ENCODE measurements around the gene BLOC1S2.
"Not testable (repeated sequence)": the region's sequence is repeated elsewhere in the genome, so short reads cannot be mapped to it uniquely, and the experiment has no call there.

The BLOC1S2 gene

DNA sequence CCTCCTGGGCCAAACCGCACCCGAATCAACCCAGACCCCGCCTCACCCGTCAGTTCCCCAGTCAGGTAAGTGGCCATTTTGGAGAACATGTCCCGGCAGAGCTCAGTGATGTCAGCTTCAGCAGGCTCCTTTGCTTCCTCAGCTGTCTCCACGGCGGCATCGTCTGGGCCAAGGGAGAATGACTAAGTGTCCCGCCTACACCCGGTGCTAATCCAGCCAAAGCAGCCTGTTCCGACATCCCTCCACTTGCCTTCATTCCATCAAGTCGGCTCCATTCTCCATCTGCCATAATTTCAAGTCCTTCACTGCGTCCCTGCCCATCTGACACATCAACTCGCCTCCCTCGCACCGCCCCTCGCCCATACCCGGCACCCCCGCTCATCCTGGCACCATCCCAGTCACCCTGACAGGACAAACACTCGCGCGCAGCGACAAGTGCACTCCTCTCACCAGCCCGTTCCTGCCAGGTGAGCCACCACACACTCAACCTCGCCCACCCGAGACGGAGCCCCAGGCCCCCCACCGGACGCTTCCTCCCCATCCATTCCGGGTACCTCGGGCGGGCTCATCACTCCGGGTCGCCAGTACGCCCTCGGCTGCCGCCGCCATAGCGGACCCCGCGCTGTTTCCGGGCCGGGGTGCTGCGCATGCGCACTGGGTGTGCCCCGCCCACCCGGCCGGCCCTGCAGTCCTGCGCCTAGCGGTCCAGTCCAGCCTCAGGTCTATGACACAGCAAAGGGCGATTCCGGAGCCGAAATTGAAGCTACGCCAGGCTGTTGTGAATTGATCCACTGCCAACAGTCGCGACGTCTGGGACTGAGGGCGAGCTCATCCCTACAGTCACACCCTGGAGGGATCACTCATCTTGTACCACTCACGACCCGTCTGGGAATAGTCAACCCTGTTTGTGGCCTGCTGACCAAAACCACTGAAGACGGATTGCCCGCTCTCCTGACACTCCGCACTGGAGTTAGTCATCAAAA, at the start of gene BLOC1S2:
TSS of gene BLOC1S2 (minus strand) at position 630 of the 983 bp plus-strand sequence. CDS start at position 609, 21 bp downstream.
- peak; percentile 83 to 89 for DNase-seq

DNA sequence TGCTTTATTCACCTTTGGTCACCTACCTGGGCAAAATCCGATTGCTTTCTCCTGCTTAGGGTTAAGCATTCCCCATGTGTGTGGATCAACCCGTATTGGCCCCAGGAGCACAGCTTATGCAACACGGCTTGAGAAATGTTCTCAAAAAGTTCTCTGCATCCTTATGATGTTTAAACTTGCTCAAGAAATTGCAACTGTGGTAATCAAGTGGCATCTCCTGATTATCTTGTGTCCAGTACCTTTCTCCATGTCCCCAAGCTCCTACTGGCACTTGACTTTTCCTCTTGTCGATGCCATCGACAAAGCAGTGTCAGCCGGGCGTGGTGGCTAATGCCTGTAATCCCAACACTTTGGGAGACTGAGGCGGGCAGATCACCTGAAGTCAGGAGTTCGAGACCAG, 48.3 kb upstream of the BLOC1S2 start:
- DNase-seq: no peak

GRCh38 chr10:100333661-100334440, 47.4 kb upstream of the BLOC1S2 start:
- no peak for DNase-seq

- no peak for DNase-seq
These were observed 46.6 kb upstream of the BLOC1S2 start for GRCh38 chr10:100333106-100333505.

DNA sequence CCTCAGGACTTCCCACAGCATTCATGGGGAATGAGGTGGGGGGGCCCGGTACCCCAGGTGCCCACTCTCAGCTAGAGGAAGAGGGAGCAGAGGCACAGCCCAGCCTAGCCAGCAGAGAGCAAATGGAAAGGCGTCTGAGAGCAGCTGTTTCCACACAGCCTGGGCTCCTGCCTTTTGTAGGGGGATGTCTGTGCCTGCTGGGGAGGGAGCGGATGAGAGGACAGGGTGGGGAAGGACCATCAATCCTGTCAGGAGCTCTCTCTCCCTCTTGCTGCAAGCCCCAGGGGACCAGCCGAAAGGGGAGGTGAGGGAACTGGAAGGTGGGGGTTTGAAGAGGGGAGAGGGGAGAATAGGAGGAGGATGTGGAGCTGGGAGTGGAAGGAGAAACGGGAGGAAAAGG, 43.6 kb upstream of the BLOC1S2 start, which contains the start of gene PKD2L1:
TSS of gene PKD2L1 (minus strand) at position 150 of the 400 bp plus-strand sequence. CDS start at position 25, 125 bp downstream.
- no peak for DNase-seq

DNA sequence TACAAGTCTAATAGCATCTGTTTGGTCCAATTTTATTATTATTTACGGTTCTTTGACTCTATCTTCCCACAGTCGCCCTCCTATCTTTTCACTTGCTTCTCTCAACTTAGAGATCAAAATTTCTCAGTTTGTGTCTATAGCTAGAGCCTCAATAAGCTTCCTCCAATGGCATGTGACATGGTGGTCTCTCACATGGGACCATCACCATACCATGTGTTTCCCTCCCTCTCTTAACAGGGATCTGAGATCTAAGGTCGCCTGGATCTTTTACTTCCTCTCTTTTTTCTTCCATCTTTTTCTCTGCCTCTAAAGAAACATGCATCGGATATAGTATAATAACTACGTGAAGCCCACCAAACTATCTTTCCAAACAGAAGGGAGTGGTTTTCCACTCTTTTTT, 41.7 kb upstream of the BLOC1S2 start:
- DNase-seq: no peak

- DNase-seq: no peak
These were observed 41.2 kb upstream of the BLOC1S2 start for GRCh38 chr10:100327718-100328009.

DNA sequence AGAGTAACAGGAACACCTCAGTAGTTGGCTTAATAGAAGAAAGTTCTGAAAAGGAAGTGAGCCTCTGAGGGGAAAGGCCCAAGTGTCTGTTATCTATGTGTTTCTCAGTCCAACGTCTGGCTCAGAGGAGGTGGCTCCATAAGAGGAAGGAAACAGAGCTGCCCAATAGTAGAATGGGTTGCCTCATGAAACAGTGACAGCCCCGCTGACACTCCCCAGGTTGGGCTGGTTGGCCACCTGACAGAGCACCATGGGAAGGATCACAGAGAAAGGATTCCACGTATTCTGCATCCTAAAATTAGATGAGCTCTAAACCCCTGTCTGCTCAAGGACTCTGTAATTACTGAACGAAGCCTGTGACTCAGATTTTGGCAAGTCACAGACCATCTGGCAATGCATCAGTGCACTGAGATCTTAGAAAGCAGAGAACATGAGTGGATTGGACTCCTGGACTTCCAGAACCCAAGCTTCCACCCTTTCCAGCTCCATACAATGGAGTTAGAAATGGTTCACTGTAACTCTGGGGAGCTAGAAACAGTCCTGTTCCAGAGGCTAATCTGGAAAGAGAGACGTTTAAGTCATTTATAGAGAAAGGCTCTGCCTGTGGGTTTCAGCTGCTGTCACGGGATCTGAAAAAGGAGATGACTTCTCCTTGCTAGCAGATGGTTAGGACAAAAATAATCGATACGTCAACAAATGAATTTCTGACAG, 40.7 kb upstream of the BLOC1S2 start:
- no peak for DNase-seq

DNA sequence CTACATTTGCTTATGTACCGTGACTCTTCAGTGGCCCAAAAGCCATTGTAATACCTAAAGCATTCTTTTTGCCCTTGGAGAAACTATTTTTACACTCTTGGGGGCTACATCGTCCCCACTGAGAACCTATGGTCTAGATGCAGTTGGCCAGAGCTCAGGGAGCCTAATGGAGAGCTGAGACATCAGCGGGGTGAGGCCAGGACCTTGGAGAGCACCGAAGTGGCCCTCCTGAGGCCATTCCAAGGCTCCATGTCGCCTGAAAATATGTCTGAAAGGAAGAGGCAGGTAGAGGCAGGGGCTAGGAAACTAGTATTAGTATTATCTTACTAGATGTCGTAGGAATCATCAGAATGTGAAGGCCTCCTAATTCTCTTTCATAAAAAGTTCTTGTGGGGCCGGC, 38.7 kb upstream of the BLOC1S2 start:
- no peak for DNase-seq

- no peak for DNase-seq
These were observed 33.4 kb upstream of the BLOC1S2 start for GRCh38 chr10:100319707-100320402.

DNA sequence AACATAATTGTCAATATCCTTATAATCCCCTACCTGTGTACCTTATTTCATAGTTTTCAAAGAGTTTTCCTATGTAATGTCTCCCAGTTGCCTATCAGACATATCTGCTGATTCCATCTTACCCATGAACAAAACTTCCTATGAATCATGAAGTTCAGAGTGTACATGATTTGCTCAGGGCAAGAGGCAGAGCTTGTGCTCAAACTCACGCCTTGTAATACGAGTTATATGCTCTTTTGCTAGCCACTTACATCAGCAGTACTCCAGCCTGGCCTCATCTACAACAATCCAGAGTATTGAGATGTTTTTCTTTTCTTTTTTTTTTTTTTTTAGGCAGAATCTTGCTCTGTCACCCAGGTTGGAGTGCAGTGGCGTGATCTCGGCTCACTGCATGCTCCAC, 31.7 kb upstream of the BLOC1S2 start:
- DNase-seq: no peak

GRCh38 chr10:100315615-100316014, 29.1 kb upstream of the BLOC1S2 start:
- DNase-seq: no peak

- no peak for DNase-seq
These were observed 24.8 kb upstream of the BLOC1S2 start for GRCh38 chr10:100311298-100311697.

- no peak for DNase-seq
These were observed 21.2 kb upstream of the BLOC1S2 start for GRCh38 chr10:100307684-100308083.

- DNase-seq: no peak
These were observed 20.4 kb upstream of the BLOC1S2 start for GRCh38 chr10:100306861-100307260.

DNA sequence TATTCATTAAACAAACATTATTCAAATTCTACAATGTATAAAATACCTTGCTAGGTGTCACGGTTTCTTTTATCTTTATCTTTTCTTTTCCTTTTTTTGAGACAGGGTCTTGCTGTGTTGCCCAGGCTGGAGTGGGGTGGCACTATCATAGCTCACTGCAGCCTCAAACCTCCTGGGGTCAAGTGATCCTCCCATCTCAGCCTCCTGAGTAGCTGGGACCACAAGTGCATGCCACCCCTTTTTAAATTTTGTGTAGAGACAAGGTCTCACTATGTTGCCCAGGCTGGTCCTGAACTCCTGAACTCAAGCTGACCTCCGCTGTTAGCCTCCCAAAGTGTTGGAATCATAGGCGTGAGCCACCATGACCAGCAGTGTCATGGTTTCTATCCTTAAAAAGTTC, 17.9 kb upstream of the BLOC1S2 start:
- DNase-seq: no peak

DNA sequence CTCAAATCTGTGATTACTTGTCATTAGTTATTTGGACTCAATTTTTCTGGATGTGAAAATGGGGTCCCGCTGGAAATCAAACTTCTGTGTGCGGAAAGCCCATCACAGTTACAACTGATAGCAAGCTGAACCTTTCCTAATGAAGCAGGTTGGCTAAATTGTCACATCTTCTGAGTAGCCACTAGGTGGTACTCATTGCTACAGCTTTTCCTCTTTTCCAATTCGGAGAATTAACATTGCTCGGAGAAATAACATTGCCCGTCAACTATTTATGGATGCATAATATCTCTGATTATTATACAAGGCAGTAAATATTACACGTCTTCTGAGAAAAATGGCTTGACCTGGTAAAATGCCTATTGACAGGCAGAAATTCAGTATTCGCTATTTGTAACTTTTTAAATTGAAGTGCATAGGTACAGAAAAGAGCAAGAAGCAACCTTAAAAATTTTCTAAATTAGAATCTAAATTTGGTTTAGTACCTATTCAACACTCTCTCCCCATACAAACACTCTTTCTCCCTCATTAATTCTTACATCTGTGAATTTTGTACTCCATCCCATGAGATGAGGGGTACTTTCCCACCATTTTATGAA, 17.3 kb upstream of the BLOC1S2 start:
- DNase-seq: no peak

DNA sequence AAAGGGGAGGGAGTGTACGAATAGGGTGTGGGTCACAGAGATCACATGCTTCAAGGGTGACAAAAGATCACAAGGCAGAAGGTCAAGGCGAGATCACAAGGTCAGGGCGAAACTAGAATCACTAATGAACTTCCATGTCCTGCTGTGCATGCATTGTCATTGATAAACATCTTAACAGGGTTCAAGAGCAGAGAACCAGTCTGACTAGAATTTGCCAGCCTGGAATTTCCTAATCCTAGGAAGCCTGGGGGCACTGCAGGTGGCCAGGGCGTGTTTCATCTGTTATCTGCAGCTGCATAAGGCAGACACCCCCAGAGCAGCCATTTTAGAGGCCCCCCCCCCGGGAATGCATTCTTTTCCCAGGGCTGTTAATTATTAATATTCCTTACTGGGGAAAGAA, 14.6 kb upstream of the BLOC1S2 start:
- DNase-seq: not testable (repeated sequence)

DNA sequence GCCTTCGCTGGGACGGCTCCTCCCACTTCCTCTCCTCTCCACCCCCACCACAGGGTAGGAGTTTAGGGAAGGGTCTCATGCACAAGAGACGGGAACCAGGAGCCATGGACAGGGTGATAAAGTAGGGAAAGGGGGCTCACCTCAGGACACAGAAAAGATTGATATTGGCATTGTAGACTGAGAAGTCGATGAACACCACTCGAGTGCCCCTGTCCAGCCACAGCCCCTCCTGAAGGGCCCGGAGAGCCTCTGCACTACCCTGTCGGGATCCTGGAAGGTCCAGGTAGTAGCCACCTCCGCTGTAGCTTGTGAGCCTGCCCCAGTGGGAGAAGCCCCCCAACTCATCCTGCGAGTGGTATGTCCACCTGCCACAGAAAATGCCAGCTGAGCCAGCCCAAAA, 10.8 kb upstream of the BLOC1S2 start:
- DNase-seq: no peak

DNA sequence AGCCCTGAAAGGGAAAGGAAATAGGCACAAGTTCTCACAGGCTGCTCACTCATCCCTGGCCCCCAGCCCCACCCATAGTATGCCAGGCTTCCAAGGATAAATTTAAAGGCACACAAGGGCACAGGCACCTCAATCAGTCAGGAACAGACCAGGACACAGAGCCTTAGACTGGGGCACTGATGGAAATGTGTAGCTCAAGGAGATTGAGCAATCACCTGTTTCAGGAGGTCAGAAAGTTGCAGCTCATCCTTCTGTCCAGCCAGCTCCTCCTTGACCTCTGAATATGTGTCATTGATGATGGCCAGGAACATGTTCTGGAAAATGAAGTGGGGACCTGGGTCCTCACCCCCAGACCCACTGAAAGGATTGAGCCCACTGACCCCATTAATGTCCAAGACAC, 6.6 kb upstream of the BLOC1S2 start:
- no peak for DNase-seq

- DNase-seq: not testable (repeated sequence)
These were observed 5.8 kb upstream of the BLOC1S2 start for GRCh38 chr10:100292300-100292699.

GRCh38 chr10:100291356-100291755, 4.9 kb upstream of the BLOC1S2 start:
- DNase-seq: no peak
